Measurements from ENCODE around the gene ADAM17. TPM values are rescaled to one million over a fixed set of nuclear protein-coding genes. Genes with fewer than 3 reads are reported as not detected.

ADAM17 gene
- total and polyA plus RNA-seq, 2 of the 8 experiments (the other 6 are each of a cell fraction or from before 2014, with no cell fraction given), result 6.5 to 23.5 TPM

DNA sequence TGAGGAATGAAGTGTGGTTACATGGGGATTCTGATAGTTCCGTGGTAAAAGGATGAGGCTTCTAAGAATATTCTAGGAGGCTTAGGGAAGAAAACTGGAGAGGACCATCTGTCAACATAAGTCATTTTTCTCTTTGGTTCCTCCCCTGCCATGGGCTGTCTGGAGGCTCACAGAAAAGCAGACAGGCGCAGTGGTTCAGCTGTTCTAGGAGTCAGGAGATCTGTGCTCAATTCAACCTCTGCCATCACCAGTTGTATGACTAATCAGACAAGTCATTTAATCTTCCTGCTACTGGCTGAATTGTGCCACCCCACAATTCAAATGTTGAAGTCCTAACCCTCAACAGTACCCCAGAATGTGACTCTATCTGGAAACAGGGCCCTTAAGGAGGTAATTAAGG is 36.4 kb downstream of the ADAM17 start:
- Histone ChIP-seq H3K4me1 (replicated peaks in 1 of 4; ENCODE audit: control insufficient read depth in 3 of 4, insufficient read depth in 4 of 4, low read length in 3 of 4) (no peaks in the 10 kb centered on the region), H3K18ac (ENCODE audit: extremely low read depth, low read length) (no peak overlapping the region), H2BK120ac (replicated peaks; ENCODE audit: low read depth, low read length) (no peak overlapping the region), H3K79me2 (ENCODE audit: control insufficient read depth in 1 of 2, insufficient read depth in 2 of 2, low read length in 2 of 2) (no peaks in the 10 kb centered on the region), H3K4ac (replicated peaks; ENCODE audit: insufficient read length, low read depth, low read length) (no peak overlapping the region), H2BK20ac (ENCODE audit: low read length) (no peak overlapping the region), H3K23me2 (ENCODE audit: low read depth, low read length) (no peaks in the 10 kb centered on the region), H3K4me2 (ENCODE audit: insufficient read depth in 1 of 2, low read depth in 2 of 2, low read length in 2 of 2) (no peak overlapping the region), H3K36me3 (ENCODE audit: control insufficient read depth in 2 of 4, insufficient read depth in 4 of 4, low read length in 3 of 4) (peaks cover 2 to 15% (median 7%) of the 10 kb centered on the region in 4 experiments; a peak in 4 of 8 replicates), H3K27me3 (replicated peaks in 1 of 4; ENCODE audit: control insufficient read depth in 3 of 4, extremely low read depth in 1 of 4, insufficient read depth in 3 of 4, low read length in 3 of 4) (no peaks in the 10 kb centered on the region), H4K20me1 (replicated peaks in 1 of 2; ENCODE audit: control insufficient read depth in 1 of 2, insufficient read depth in 2 of 2, low read length in 2 of 2) (peaks cover 0 to 2% of the 10 kb centered on the region in 2 experiments), H2BK5ac (ENCODE audit: low read depth, low read length) (no peak overlapping the region), H2BK15ac (ENCODE audit: low read length) (no peak overlapping the region), H4K5ac (ENCODE audit: insufficient read length, low read depth, low read length) (no peak overlapping the region), H3K9me3 (ENCODE audit: insufficient read depth in 2 of 2, low read depth in 1 of 2, low read length in 1 of 2) (no peaks in the 10 kb centered on the region), H3K14ac (ENCODE audit: insufficient read length) (no peak overlapping the region), H3K27ac (ENCODE audit: low read depth, low read length) (no peak overlapping the region), H3K9ac (replicated peaks in 1 of 4; ENCODE audit: extremely low read depth in 1 of 4, low read depth in 3 of 4, low read length in 3 of 4) (no peak overlapping the region), H4K8ac (ENCODE audit: extremely low read depth, insufficient read depth, low read length) (no peak overlapping the region), H3K23ac (ENCODE audit: insufficient read length) (no peak overlapping the region), H3K4me3 (ENCODE audit: extremely low read depth in 1 of 4, insufficient read depth in 2 of 4, low read depth in 3 of 4, low read length in 4 of 4) (no peak overlapping the region), H2AK5ac (ENCODE audit: low read depth, low read length) (no peak overlapping the region), H3K56ac (replicated peaks; ENCODE audit: insufficient read length, low read depth, low read length) (no peak overlapping the region), H2AFZ (ENCODE audit: low read length) (no peak overlapping the region), H3K79me1 (ENCODE audit: low read depth, low read length) (no peaks in the 10 kb centered on the region), H2BK12ac (ENCODE audit: low read depth, low read length) (no peak overlapping the region), H4K91ac (replicated peaks; ENCODE audit: insufficient read length, low read length) (no peak overlapping the region)
- POLR2A ChIA-PET (ENCODE audit: partially characterized antibody), result interaction anchor here (1.2 kb wide), 1 partner anchor 111 kb away, joined by 3 read pairs; no protein-coding TSS in a partner anchor
- WGBS, 2 experiments (ENCODE audit: extremely low coverage in 1 of 2, insufficient coverage in 1 of 2, insufficient read length in 1 of 2, insufficient replicate concordance in 2 of 2, low coverage in 1 of 2, low lambda C conversion rate in 2 of 2, missing lambda C conversion rate in 1 of 2), result 82% methylated on average over 2 of the region's 2 CpGs; no CpG with 5 or more reads in 1 of the 2 experiments
- no peak for FAIRE-seq
- TF ChIP-seq BRCA1 (IDR thresholded peaks at IDR 0.05; ENCODE audit: low read depth, low read length) (no peak), GABPA (IDR thresholded peaks at IDR 0.05; ENCODE audit: borderline replicate concordance, insufficient read depth, low read length) (no peak), RFX5 (IDR thresholded peaks at IDR 0.05; ENCODE audit: borderline replicate concordance, low read depth, low read length) (no peak)
- no peak for DNase-seq (ENCODE audit: low read depth in 1 of 2, low spot score in 2 of 2)
- CTCF ChIA-PET (ENCODE audit: partially characterized antibody), result interaction anchor here (1.0 kb wide), 1 partner anchor 10 kb away, joined by 3 read pairs; no protein-coding TSS in a partner anchor

Measured in H1 (cell line).